ENCODE results near the gene YJU2. TPM values are rescaled to one million over a fixed set of nuclear protein-coding genes. Genes with fewer than 3 reads are reported as not detected.
"Not testable (repeated sequence)": the region's sequence is repeated elsewhere in the genome, so short reads cannot be mapped to it uniquely, and the experiment has no call there.

Gene YJU2
- polyA plus RNA-seq, 1 donor, result 20.9 TPM

DNA sequence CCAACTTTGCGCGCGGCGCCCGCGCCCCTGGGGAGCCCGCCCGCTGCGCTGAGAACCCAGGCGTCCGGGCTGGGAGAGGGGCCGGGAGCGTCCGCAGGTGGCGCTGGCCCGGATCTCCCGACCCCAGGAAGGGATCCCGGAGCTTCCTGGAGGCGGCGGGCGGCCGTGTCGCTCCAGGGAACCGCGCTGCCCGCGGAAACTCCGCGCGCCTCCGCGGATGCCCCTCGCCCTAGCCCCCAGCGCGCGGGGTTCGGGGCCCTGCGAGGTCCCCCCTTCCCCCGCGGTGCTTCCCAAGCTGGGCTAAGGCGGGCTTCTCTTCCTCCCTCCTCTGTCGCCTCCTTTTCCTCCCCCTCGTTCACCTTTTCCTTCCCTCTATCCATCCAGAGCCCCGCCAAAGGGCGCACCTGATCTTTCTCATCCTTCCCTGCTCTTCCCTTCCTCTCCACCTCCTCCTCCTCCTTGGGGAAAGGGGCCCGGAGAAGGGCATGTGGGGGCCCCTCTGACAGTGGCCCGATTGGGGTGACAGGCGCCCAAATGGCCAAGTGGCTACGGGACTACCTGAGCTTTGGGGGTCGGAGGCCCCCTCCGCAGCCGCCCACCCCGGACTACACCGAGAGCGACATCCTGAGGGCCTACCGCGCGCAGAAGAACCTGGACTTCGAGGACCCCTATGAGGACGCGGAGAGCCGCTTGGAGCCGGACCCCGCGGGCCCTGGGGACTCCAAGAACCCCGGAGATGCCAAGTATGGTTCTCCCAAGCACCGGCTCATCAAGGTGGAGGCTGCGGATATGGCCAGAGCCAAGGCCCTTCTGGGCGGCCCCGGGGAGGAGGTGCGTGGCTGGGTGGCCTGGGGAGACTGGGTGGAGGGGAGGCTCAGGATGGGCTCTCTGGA is 32.9 kb downstream of the YJU2 start:
- no peak overlapping the region for H3K4me3 ChIP-seq (ENCODE audit: low read length)
- H3K27me3 ChIP-seq (ENCODE audit: control insufficient read depth, insufficient read depth, low read length), result peaks cover 52% of the 10 kb centered on the region
- H3K9me3 ChIP-seq (ENCODE audit: control insufficient read depth, low read depth, low read length), result no peaks in the 10 kb centered on the region
- no peak overlapping the region for H3K27ac ChIP-seq (ENCODE audit: low read length)
- WGBS (ENCODE audit: insufficient coverage, low lambda C conversion rate), result 0% methylated on average over 3 of the region's 71 CpGs
- no peaks in the 10 kb centered on the region for H3K4me1 ChIP-seq (ENCODE audit: control insufficient read depth, insufficient read depth, low read length)
- no peak for DNase-seq
- no peaks in the 10 kb centered on the region for H3K36me3 ChIP-seq (ENCODE audit: control insufficient read depth, insufficient read depth, low read length)

DNA sequence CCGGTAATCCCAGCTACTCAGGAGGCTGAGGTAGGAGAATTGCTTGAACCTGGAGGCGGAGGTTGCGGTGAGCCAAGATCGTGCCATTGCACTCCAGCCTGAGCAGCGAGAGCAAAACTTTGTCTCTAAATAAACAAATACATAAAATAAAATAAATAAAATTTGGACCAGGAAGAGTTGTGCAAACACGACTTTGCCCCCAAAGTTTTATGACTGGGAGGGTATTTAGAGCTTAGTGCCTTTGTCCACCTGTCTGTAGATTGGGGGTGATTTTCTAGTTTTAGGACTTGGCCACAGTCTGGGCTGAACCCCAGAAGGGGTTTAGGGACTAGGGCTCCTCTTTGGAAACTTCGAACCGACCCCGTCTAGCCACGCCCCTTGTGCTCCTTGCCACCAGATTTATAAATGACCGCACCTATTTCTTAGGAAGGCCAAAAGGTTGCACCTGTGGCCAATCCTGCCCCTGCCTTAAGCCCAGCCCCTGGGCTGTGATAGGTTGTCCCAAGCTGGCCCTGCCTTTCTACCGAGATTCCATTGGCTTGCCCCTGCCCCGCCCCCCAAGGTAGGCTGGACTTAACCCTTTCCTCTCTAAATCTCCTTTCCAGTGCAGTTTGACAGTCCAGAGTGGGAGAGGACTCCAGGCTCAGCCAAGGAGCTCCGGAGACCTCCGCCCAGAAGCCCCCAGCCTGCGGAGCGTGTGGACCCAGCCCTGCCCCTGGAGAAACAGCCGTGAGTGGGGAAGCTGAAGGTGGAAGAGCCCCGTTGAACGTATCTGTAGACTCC is 37.5 kb downstream of the YJU2 start:
- no peaks in the 10 kb centered on the region for H3K9me3 ChIP-seq (ENCODE audit: control insufficient read depth, low read depth, low read length)
- peaks cover 29% of the 10 kb centered on the region for H3K27me3 ChIP-seq (ENCODE audit: control insufficient read depth, insufficient read depth, low read length)
- no CpG with 5 or more reads among the region's 20 CpGs for WGBS (ENCODE audit: insufficient coverage, low lambda C conversion rate)
- peak overlapping the region; percentile 39 for H3K4me3 ChIP-seq (ENCODE audit: low read length)
- H3K36me3 ChIP-seq (ENCODE audit: control insufficient read depth, insufficient read depth, low read length), result no peaks in the 10 kb centered on the region
- no peak overlapping the region for H3K27ac ChIP-seq (ENCODE audit: low read length)
- H3K4me1 ChIP-seq (ENCODE audit: control insufficient read depth, insufficient read depth, low read length), result no peaks in the 10 kb centered on the region
- DNase-seq, result peak; percentile 82 to 90

DNA sequence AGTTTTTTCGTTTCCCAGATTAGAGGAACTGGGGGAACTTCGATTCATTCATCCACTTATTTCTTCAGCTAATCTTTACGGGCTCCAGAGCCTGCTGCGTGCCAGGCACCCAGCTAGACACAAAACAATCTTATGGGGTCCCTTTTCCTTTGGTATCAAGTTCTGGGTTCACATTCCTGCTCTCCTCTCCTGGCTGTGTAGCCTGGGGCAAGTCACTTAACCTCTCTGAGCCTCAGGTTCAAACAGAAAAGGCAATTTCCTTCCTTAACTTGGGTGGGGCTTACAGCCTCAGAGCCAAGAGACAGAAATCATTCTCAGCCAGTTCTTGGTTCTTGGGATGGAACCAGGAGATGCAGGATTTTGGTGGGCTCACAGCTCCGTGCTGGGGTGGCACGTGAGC is 38.1 kb downstream of the YJU2 start:
- no peaks in the 10 kb centered on the region for H3K36me3 ChIP-seq (ENCODE audit: control insufficient read depth, insufficient read depth, low read length)
- no peaks in the 10 kb centered on the region for H3K4me1 ChIP-seq (ENCODE audit: control insufficient read depth, insufficient read depth, low read length)
- H3K27ac ChIP-seq (ENCODE audit: low read length), result no peak overlapping the region
- H3K4me3 ChIP-seq (ENCODE audit: low read length), result peak overlapping the region; percentile 39
- peaks cover 23% of the 10 kb centered on the region for H3K27me3 ChIP-seq (ENCODE audit: control insufficient read depth, insufficient read depth, low read length)
- H3K9me3 ChIP-seq (ENCODE audit: control insufficient read depth, low read depth, low read length), result no peaks in the 10 kb centered on the region
- DNase-seq, result no peak
- no CpG with 5 or more reads among the region's 6 CpGs for WGBS (ENCODE audit: insufficient coverage, low lambda C conversion rate)

DNA sequence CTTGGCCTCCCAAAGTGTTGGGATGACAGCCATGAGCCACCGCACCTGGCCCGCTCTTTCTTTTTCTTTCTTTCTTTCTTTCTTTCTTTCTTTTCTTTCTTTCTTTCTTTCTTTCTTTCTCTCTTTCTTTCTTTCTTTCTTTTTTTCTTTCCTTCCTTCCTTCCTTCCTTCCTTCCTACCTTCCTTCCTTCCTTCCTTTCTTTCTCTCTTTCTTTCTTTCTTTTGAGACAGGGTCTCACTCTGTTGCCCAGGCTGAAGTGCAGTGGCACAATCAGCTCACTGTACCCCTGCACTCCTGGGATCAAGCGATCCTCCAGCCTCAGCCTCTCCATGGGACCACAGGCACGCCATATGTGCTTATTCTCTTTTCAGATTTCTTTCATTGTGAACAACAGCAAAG is 39.3 kb downstream of the YJU2 start:
- H3K4me3 ChIP-seq (ENCODE audit: low read length); DNase-seq; H3K36me3 ChIP-seq (ENCODE audit: control insufficient read depth, insufficient read depth, low read length); H3K9me3 ChIP-seq (ENCODE audit: control insufficient read depth, low read depth, low read length); H3K4me1 ChIP-seq (ENCODE audit: control insufficient read depth, insufficient read depth, low read length); H3K27ac ChIP-seq (ENCODE audit: low read length): not testable (repeated sequence)
- 100% methylated on average over 2 of the region's 4 CpGs for WGBS (ENCODE audit: insufficient coverage, low lambda C conversion rate)
- peaks cover 11% of the 10 kb centered on the region for H3K27me3 ChIP-seq (ENCODE audit: control insufficient read depth, insufficient read depth, low read length)

DNA sequence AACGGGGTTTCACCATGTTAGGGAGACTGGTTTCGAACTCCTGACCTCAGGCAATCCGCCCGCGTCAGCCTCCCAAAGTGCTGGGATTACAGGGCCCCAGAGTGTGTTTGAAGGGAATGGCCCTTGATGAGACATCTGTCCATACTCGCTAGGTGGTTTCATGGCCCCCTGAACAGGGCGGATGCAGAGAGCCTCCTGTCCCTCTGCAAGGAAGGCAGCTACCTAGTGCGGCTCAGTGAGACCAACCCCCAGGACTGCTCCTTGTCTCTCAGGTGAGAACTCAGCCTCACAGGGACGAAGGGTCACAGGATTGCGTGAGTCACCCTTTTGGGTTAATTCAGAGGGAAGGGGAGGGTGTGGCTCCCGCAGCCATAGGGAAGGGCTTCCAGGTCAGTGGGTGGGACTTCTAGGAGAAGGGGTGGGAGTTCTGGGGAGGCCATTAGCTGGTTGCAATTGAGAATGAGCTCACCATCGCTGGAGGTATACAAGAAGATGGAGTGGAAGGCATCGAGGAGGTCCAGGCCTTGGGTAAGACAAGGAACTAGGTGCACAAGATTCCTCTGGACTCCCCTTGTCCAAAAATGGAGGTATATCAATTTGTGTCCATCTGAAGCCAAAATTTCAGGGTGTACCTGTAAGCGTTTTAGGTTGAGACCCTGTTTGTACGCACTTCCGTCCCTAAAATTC is 41.4 kb downstream of the YJU2 start:
- H3K36me3 ChIP-seq (ENCODE audit: control insufficient read depth, insufficient read depth, low read length), result no peaks in the 10 kb centered on the region
- no peak for DNase-seq
- no peak overlapping the region for H3K4me3 ChIP-seq (ENCODE audit: low read length)
- no peaks in the 10 kb centered on the region for H3K27me3 ChIP-seq (ENCODE audit: control insufficient read depth, insufficient read depth, low read length)
- no CpG with 5 or more reads among the region's 16 CpGs for WGBS (ENCODE audit: insufficient coverage, low lambda C conversion rate)
- H3K9me3 ChIP-seq (ENCODE audit: control insufficient read depth, low read depth, low read length), result no peaks in the 10 kb centered on the region
- H3K4me1 ChIP-seq (ENCODE audit: control insufficient read depth, insufficient read depth, low read length), result no peaks in the 10 kb centered on the region
- H3K27ac ChIP-seq (ENCODE audit: low read length), result no peak overlapping the region

DNA sequence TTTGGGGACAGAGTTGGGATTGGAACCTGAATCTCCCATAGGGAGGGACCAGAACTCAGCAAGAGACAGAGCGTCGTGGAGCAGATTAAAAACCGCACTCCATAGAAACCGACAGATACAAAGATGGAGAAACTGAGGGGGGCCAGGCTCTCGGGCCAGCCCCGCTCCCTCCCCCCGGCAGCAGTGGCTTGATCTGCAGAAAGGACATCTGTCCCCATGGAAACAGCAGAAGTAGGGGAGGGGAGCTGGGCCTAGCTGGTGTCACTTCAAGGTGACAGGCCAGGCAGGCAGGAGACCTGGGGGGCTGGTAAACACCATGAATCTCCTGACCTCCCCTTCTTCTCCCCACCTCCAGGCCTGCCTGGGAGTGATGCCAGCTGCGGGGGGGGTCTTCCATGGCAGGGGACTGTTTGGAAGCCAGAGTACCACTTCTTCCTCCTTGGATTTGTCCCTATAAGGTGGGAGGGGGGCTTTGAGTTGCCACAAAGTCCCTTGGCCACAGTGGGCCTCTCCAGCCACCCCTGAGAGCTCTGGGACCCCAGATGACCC is 44.4 kb downstream of the YJU2 start:
- Histone ChIP-seq H3K36me3 (ENCODE audit: control insufficient read depth, insufficient read depth, low read length) (no peaks in the 10 kb centered on the region), H3K4me3 (ENCODE audit: low read length) (no peak overlapping the region), H3K9me3 (ENCODE audit: control insufficient read depth, low read depth, low read length) (no peaks in the 10 kb centered on the region), H3K27ac (ENCODE audit: low read length) (no peak overlapping the region), H3K4me1 (ENCODE audit: control insufficient read depth, insufficient read depth, low read length) (no peaks in the 10 kb centered on the region), H3K27me3 (ENCODE audit: control insufficient read depth, insufficient read depth, low read length) (peaks cover 5% of the 10 kb centered on the region)
- DNase-seq, result no peak
- no CpG with 5 or more reads among the region's 8 CpGs for WGBS (ENCODE audit: insufficient coverage, low lambda C conversion rate)

DNA sequence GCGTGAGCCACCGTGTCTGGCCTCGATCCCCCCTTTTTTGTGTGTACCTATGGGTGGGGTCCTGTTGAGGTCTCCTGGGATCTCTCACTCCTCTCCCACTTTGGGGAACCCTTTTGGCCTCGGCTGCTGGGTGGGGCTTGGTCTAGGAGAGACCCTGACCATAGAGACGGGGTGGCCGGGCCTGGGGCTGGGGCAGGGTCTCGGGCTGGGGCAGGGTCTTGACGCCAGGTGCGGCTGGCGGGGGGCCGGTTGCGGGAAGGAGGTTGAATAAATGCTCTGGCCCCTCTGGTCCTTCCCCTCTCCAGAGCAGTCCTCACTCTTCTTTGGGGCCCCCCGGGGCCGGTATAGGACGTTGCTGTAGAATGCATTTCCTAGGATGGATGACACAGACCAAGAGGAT is 45.6 kb downstream of the YJU2 start:
- H3K4me1 ChIP-seq (ENCODE audit: control insufficient read depth, insufficient read depth, low read length), result no peaks in the 10 kb centered on the region
- no peak overlapping the region for H3K4me3 ChIP-seq (ENCODE audit: low read length)
- H3K36me3 ChIP-seq (ENCODE audit: control insufficient read depth, insufficient read depth, low read length), result no peaks in the 10 kb centered on the region
- no peaks in the 10 kb centered on the region for H3K9me3 ChIP-seq (ENCODE audit: control insufficient read depth, low read depth, low read length)
- peaks cover 5% of the 10 kb centered on the region for H3K27me3 ChIP-seq (ENCODE audit: control insufficient read depth, insufficient read depth, low read length)
- no peak for DNase-seq
- no CpG with 5 or more reads among the region's 15 CpGs for WGBS (ENCODE audit: insufficient coverage, low lambda C conversion rate)
- no peak overlapping the region for H3K27ac ChIP-seq (ENCODE audit: low read length)

DNA sequence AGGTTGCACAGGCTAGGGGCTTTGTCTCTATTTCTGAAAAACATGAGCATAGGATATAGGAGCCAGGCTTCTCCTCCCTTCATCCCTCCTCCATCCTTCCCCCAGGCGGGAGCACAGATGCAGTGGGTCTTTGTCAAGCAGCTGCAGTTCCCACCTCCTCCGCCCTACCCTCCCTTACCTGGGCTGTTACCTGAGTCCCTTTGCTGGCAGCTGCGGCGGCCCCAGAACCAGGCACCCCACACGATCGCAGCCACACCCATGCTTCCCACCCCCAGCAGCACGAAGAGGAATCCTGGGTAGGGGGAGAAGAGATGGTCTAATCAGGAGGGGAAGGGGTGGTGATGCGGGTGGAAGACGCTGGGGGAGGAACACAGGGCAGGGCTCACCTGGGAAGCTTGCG is 47.5 kb downstream of the YJU2 start:
- Histone ChIP-seq H3K4me3 (ENCODE audit: low read length) (no peak overlapping the region), H3K36me3 (ENCODE audit: control insufficient read depth, insufficient read depth, low read length) (no peaks in the 10 kb centered on the region), H3K27me3 (ENCODE audit: control insufficient read depth, insufficient read depth, low read length) (peaks cover 5% of the 10 kb centered on the region), H3K9me3 (ENCODE audit: control insufficient read depth, low read depth, low read length) (no peaks in the 10 kb centered on the region), H3K4me1 (ENCODE audit: control insufficient read depth, insufficient read depth, low read length) (no peaks in the 10 kb centered on the region), H3K27ac (ENCODE audit: low read length) (no peak overlapping the region)
- no peak for DNase-seq
- WGBS (ENCODE audit: insufficient coverage, low lambda C conversion rate), result no CpG with 5 or more reads among the region's 10 CpGs

DNA sequence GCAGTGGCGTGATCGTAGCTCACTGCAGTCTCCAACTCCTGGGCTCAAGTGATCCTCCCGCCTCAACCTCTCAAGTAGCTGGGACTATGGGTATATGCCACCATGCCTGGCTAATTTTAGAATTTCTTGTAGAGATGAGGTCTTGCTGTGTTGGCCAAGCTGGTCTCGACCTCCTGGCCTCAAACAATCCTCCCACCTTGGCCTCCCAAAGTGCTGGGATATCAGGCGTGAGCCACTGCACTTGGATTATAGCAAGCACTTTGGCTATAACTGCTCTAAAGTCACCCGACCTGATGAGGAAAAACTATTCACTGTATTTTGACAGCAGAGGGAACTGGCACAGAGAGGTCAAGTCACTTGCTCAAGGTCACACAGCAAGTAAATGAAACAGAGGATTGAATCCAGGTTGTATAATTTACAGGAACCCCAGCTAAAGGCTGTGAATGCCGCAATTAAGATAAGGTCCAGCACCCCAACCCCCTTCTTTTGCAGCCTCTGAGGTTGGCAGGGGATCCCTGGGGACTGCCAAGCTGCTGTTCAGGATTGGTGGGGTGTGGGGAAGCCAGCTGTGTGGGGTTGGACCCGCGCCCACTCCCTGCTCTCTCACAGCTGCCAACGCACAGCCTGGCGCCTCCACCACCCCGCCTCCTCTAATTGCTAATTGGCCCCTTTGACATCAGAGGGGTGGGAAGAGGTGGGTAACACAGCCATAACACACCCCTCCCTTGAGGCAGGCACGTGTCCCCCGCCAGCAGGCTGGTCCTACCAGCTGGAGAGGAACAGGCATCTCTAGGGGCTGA is 49.3 kb downstream of the YJU2 start:
- no peak overlapping the region for H3K27ac ChIP-seq (ENCODE audit: low read length)
- H3K36me3 ChIP-seq (ENCODE audit: control insufficient read depth, insufficient read depth, low read length), result no peaks in the 10 kb centered on the region
- no peaks in the 10 kb centered on the region for H3K4me1 ChIP-seq (ENCODE audit: control insufficient read depth, insufficient read depth, low read length)
- H3K27me3 ChIP-seq (ENCODE audit: control insufficient read depth, insufficient read depth, low read length), result peaks cover 5% of the 10 kb centered on the region
- DNase-seq, result no peak
- H3K9me3 ChIP-seq (ENCODE audit: control insufficient read depth, low read depth, low read length), result no peaks in the 10 kb centered on the region
- WGBS (ENCODE audit: insufficient coverage, low lambda C conversion rate), result no CpG with 5 or more reads among the region's 14 CpGs
- H3K4me3 ChIP-seq (ENCODE audit: low read length), result no peak overlapping the region
